ENCODE results near the gene NTSR1. TPM values are rescaled to one million over a fixed set of nuclear protein-coding genes. Genes with fewer than 3 reads are reported as not detected.
A peak's percentile ranks its signal among the peaks of the same experiment; 100 is the strongest.

The NTSR1 gene
- total and polyA plus RNA-seq, 7 donors: 0.01 to 0.08 (median 0.05) TPM; not detected in 3

DNA sequence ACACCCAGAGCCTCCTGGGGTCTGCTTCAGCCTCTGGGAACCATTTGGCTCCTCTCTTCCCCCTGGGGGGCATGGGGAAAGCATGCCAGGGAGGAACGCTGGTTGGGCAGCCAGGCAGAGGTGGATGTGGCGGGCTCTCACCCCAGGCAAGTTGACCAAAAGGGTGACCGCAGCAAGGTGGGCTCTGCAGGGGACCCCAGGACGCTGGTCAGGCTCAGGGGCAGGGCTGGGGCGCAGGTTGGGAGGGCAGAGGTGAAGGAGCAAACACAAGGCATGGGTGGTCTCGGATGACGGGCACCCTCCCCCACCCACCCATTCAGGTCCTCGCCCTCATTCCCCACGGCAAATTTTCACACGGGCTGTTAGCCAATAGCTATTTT, 57.4 kb downstream of the NTSR1 start:
- Histone ChIP-seq H3K27ac (no peak overlapping the region), H3K4me1 (no peaks in the 10 kb centered on the region), H3K27me3 (ENCODE audit: insufficient read depth in 3 of 3, low read length in 2 of 3) (peaks cover 0 to 51% (median 22%) of the 10 kb centered on the region in 3 donors), H3K4me3 (no peak overlapping the region), H3K36me3 (ENCODE audit: insufficient read depth in 1 of 2, low read depth in 1 of 2) (no peaks in the 10 kb centered on the region), H3K9me3 (no peaks in the 10 kb centered on the region)
- ATAC-seq (no peak), DNase-seq (peak; percentile 2 to 28)
- WGBS, 3 donors: 57 to 62% (median 59%) methylated on average over 10 of the region's 10 CpGs
- TF ChIP-seq, protein P1, sequence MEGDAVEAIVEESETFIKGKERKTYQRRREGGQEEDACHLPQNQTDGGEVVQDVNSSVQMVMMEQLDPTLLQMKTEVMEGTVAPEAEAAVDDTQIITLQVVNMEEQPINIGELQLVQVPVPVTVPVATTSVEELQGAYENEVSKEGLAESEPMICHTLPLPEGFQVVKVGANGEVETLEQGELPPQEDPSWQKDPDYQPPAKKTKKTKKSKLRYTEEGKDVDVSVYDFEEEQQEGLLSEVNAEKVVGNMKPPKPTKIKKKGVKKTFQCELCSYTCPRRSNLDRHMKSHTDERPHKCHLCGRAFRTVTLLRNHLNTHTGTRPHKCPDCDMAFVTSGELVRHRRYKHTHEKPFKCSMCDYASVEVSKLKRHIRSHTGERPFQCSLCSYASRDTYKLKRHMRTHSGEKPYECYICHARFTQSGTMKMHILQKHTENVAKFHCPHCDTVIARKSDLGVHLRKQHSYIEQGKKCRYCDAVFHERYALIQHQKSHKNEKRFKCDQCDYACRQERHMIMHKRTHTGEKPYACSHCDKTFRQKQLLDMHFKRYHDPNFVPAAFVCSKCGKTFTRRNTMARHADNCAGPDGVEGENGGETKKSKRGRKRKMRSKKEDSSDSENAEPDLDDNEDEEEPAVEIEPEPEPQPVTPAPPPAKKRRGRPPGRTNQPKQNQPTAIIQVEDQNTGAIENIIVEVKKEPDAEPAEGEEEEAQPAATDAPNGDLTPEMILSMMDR (IDR thresholded peaks at IDR 0.05): no peak
- intact Hi-C loops (cut with DNase I): loop anchor here in 1 of 2 donors (5.0 kb wide), 1 partner anchor 49 kb away; no protein-coding TSS in a partner anchor

DNA sequence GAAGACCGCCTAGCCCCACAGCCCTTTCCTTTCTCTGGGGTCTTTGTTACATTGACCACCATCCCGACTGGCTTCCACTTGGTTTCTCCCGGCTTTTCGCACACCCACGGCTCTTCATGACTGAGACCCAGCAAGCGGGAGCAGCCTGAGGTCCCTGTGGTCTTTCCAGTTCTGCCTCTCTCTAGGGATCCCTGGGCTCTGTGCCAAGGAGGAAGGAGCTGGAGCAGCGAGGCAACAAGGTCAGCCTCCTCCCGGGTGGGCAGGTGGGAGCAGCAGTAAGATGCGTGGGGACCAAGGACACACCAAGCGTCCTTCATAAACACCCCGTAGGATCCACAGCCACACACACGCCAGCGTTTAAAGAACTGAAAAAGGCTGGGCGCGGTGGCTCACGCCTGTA, 58.1 kb downstream of the NTSR1 start:
- no peak for ATAC-seq
- intact Hi-C loops (cut with DNase I): loop anchor here in 1 of 2 donors (5.0 kb wide), 1 partner anchor 49 kb away; no protein-coding TSS in a partner anchor
- peak; percentile 5 to 29 for DNase-seq
- H3K36me3 ChIP-seq (ENCODE audit: insufficient read depth in 1 of 2, low read depth in 1 of 2): no peaks in the 10 kb centered on the region
- H3K9me3 ChIP-seq: no peaks in the 10 kb centered on the region
- no peak overlapping the region for H3K4me3 ChIP-seq
- WGBS, 3 donors: 69 to 72% (median 69%) methylated on average over 16 of the region's 16 CpGs
- TF ChIP-seq, protein P1 (IDR thresholded peaks at IDR 0.05): no peak
- H3K4me1 ChIP-seq: no peaks in the 10 kb centered on the region
- peaks cover 0 to 52% (median 22%) of the 10 kb centered on the region in 3 donors for H3K27me3 ChIP-seq (ENCODE audit: insufficient read depth in 3 of 3, low read length in 2 of 3)
- no peak overlapping the region for H3K27ac ChIP-seq

DNA sequence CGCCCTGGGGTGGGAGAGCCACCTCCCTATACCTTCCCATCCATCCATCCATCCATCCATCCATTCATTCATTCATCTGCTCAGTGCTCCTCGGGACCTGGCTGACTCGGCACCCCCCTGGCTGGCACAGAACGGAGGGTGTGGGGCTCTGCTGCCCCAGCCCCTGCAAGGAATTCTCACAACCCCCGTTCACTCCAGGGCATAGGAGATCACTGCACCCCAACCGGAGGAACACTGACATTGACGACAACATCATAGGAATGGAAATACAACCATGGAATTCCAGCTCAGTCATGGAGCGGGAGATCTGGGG, 59.6 kb downstream of the NTSR1 start:
- WGBS, 3 donors: 80 to 83% (median 81%) methylated on average over 8 of the region's 8 CpGs
- Histone ChIP-seq H3K4me1 (no peaks in the 10 kb centered on the region), H3K36me3 (ENCODE audit: insufficient read depth in 1 of 2, low read depth in 1 of 2) (no peaks in the 10 kb centered on the region), H3K27me3 (ENCODE audit: insufficient read depth in 3 of 3, low read length in 2 of 3) (peaks cover 0 to 63% (median 22%) of the 10 kb centered on the region in 3 donors), H3K27ac (no peak overlapping the region), H3K4me3 (no peak overlapping the region), H3K9me3 (no peaks in the 10 kb centered on the region)
- no peak for DNase-seq
- intact Hi-C loops (cut with DNase I): loop anchor here in 1 of 2 donors (5.0 kb wide), 1 partner anchor 51 kb away; no protein-coding TSS in a partner anchor
- ATAC-seq: no peak
- TF ChIP-seq, protein P1 (IDR thresholded peaks at IDR 0.05): no peak

DNA sequence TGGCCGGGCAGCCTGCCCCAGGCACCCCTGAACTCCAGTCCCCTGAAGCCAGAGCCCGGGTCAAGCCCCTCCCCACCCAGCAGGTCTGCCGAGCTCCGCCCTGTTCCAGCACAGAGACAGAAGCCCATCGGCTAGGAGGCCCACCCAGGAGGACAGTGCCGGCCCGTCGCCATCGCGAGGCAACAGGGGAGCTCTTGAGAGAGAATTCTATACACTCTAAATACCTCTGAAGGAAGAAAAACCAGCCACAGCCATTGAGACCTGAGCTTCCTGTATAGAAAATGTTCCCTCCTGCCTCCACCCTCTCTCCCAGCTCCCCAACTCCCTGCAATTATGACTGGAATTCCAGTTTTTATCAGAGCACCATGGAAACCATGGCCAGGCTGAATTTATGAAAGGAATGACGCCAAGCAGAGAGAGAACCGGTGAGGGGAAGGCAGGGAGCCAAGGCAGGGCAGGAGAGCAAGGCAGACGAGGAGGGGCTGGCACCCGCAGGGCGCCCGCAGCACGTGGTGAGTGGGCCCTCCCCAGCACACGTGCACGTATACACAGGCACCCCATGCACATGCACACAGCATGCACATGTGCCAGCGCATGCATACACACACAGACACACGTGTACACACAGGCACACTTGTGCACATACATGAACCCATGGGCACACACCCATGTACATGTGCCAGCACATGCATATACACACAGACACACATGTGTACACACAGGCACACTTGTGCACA, 60.1 kb downstream of the NTSR1 start:
- H3K4me1 ChIP-seq: no peaks in the 10 kb centered on the region
- ATAC-seq: no peak

More for the DNA sequence above, 60.1 kb downstream of the NTSR1 start:
- Histone ChIP-seq H3K4me3 (no peak overlapping the region), H3K27me3 (ENCODE audit: insufficient read depth in 3 of 3, low read length in 2 of 3) (peaks cover 0 to 64% (median 21%) of the 10 kb centered on the region in 3 donors), H3K36me3 (ENCODE audit: insufficient read depth in 1 of 2, low read depth in 1 of 2) (no peaks in the 10 kb centered on the region), H3K9me3 (no peaks in the 10 kb centered on the region), H3K27ac (no peak overlapping the region)
- peak; percentile 12 to 28 for DNase-seq
- TF ChIP-seq, protein P1 (IDR thresholded peaks at IDR 0.05): no peak
- intact Hi-C loops (cut with DNase I): loop anchor here in 1 of 2 donors (5.0 kb wide), 1 partner anchor 51 kb away; no protein-coding TSS in a partner anchor
- WGBS, 3 donors: 63 to 73% (median 71%) methylated on average over 21 of the region's 21 CpGs
